NB4 (cell line): ENCODE results near the gene LTBP4.

Experiments used
- DNase-seq: peaks from one replicate; pipeline ENCODE4 v3.0.0; 2010; ENCODE audit warnings: low read depth
- H3K4me3 ChIP-seq: one replicate; pipeline ENCODE4 v1.5.1; 2011; ENCODE audit warnings: mild to moderate bottlenecking, low read depth, low read length, moderate library complexity
- CTCF ChIP-seq: IDR thresholded peaks from one replicate; pipeline ENCODE4 v1.5.1; 2012; ENCODE audit warnings: low read depth, low read length
- MAX ChIP-seq: IDR thresholded peaks from 2 replicates; pipeline ENCODE4 v1.6.1; 2011; ENCODE audit warnings: low read depth, low read length
- MYC ChIP-seq: IDR thresholded peaks from 2 replicates; pipeline ENCODE4 v1.6.1; 2011; ENCODE audit warnings: low read depth, low read length
- POLR2A ChIP-seq: IDR thresholded peaks from 2 replicates; pipeline ENCODE4 v1.6.1; 2011; ENCODE audit warnings: mild to moderate bottlenecking; ENCODE audit not compliant: insufficient read length; ENCODE audit errors: extremely low read depth

Gene LTBP4

GRCh38 chr19:40674291-40674690 is 73.1 kb downstream of the LTBP4 start:
- no peak overlapping the region for H3K4me3 ChIP-seq
- no peak for TF ChIP-seq MAX
- TF ChIP-seq CTCF: no peak
- no peak for TF ChIP-seq MYC
- TF ChIP-seq POLR2A: no peak
- DNase-seq: no peak

GRCh38 chr19:40677156-40677555 is 76.0 kb downstream of the LTBP4 start:
- no peak for DNase-seq
- TF ChIP-seq MAX (no peak), POLR2A (no peak), CTCF (no peak), MYC (no peak)
- no peak overlapping the region for H3K4me3 ChIP-seq
